Omental fat pad (tissue), 4 donors: ENCODE data around the gene MTCH1. TPM values are rescaled to one million over a fixed set of nuclear protein-coding genes. Genes with fewer than 3 reads are reported as not detected.

Experiments used
- ATAC-seq: fragments of 150-250 bp; one replicate; pipeline ENCODE4 v1.9.1; 2016; ENCODE audit warnings: mild to moderate bottlenecking, moderate library complexity; ENCODE audit not compliant: low FRiP score
- DNase-seq: peaks from one replicate; pipeline ENCODE4 v3.0.0-alpha.2; 2019; ENCODE audit warnings: low spot score
- CTCF ChIP-seq, 3 donors: fragments of 450-650 bp; IDR thresholded peaks; one replicate each; pipeline ENCODE4 v1.5.1; 2016 to 2017; ENCODE audit warnings: antibody characterized with exemption in 3 of 3, mild to moderate bottlenecking in 3 of 3, moderate library complexity in 2 of 3
- total RNA-seq, 4 donors: library from RNA; depleted of rRNA; stranded (reverse); fragments of >200 nt; gene quantifications; one replicate each; pipeline ENCODE4 v1.1.0, GENCODE V29; 2016

The MTCH1 gene
- total RNA-seq, 4 donors from 2014 or later, result 227 to 251 (median 239) TPM

- ATAC-seq, result no peak
- DNase-seq, result no peak
- no peak for TF ChIP-seq CTCF (IDR thresholded peaks at IDR 0.05)
Observed at GRCh38 chr6:37008484-37009465, 22.8 kb upstream of the MTCH1 start.

GRCh38 chr6:37007340-37008043, 21.5 kb upstream of the MTCH1 start:
- ATAC-seq (no peak), DNase-seq (no peak)

GRCh38 chr6:37006793-37007339, 20.9 kb upstream of the MTCH1 start:
- DNase-seq (no peak), ATAC-seq (no peak)
- no peak for TF ChIP-seq CTCF (IDR thresholded peaks at IDR 0.05)

More at GRCh38 chr6:37007340-37008043, 21.5 kb upstream of the MTCH1 start:
- no peak for TF ChIP-seq CTCF (IDR thresholded peaks at IDR 0.05)

GRCh38 chr6:37005827-37006567, 20.0 kb upstream of the MTCH1 start:
- ATAC-seq, result no peak
- DNase-seq, result no peak
- TF ChIP-seq CTCF (IDR thresholded peaks at IDR 0.05), result no peak

GRCh38 chr6:37005061-37005810, 19.2 kb upstream of the MTCH1 start, which contains the start of gene FGD2:
Gene FGD2, plus strand, starts transcription at chr6:37005655. Its CDS starts 163 bp downstream, at chr6:37005818.
- no peak for DNase-seq
- TF ChIP-seq CTCF (IDR thresholded peaks at IDR 0.05), result no peak
- no peak for ATAC-seq
